IMR-90 (cell line): ENCODE results near the gene TAPBP. TPM values are rescaled to one million over a fixed set of nuclear protein-coding genes. Genes with fewer than 3 reads are reported as not detected.

ENCODE experiments used
- ATAC-seq: fragments of 200-7000 bp; cut with Tn5 transposase; 2 replicates; pipeline ENCODE4 v1.9.1; 2020; ENCODE audit warnings: low read depth, mild to moderate bottlenecking, moderate library complexity
- BruUV-seq: library from RNA; stranded (reverse); fragments of 400-500 nt; replicated peaks from 2 replicates; lab custom pipeline; 2021; lab: Mats Ljungman, UMichigan
- CTCF ChIA-PET: fragments of 300-600 bp; formaldehyde crosslinking; extraction: SDS; loops from one replicate; lab custom pipeline; 2021; ENCODE audit warnings: antibody characterized with exemption; lab: Yijun Ruan, JAX
- POLR2A ChIA-PET: fragments of 300-600 bp; sonication (Branson Sonifier 250); formaldehyde crosslinking; loops from one replicate; lab custom pipeline; 2022; ENCODE audit warnings: antibody characterized with exemption; ENCODE audit not compliant: unreplicated experiment; lab: Charles Lee
- DNase-seq: peaks from one replicate; pipeline ENCODE4 v3.0.0; 2013
- H2AFZ ChIP-seq: replicated peaks from 2 replicates; pipeline ENCODE3; 2013; ENCODE audit warnings: low read length, mild to moderate bottlenecking; ENCODE audit not compliant: poor library complexity
- H2AK5ac ChIP-seq: 2 replicates; pipeline ENCODE4 v1.6.1; 2013; ENCODE audit warnings: low read depth, low read length, inconsistent platforms
- H2AK9ac ChIP-seq: replicated peaks from 2 replicates; pipeline ENCODE3; 2013; ENCODE audit warnings: mild to moderate bottlenecking, low read depth, low read length, moderate library complexity; ENCODE audit not compliant: poor library complexity
- H2BK120ac ChIP-seq: 2 replicates; pipeline ENCODE4 v1.6.1; 2013; ENCODE audit warnings: low read depth, low read length, inconsistent platforms
- H2BK15ac ChIP-seq: 3 replicates; pipeline ENCODE4 v1.6.1; 2013; ENCODE audit warnings: low read depth, low read length, inconsistent platforms
- H2BK20ac ChIP-seq: 2 replicates; pipeline ENCODE4 v1.6.1; 2013; ENCODE audit warnings: low read depth, mild to moderate bottlenecking, inconsistent platforms, low read length, moderate library complexity
- H2BK5ac ChIP-seq: 2 replicates; pipeline ENCODE4 v1.6.1; 2013; ENCODE audit warnings: mild to moderate bottlenecking, low read depth, low read length, inconsistent platforms; ENCODE audit not compliant: poor library complexity, severe bottlenecking
- H3K14ac ChIP-seq: replicated peaks from 2 replicates; pipeline ENCODE4 v1.6.1; 2013; ENCODE audit warnings: low read depth, low read length, inconsistent platforms
- H3K18ac ChIP-seq: 2 replicates; pipeline ENCODE4 v1.6.1; 2013; ENCODE audit warnings: low read depth, low read length, control low read depth
- H3K23ac ChIP-seq: 2 replicates; pipeline ENCODE4 v1.6.1; 2013; ENCODE audit warnings: low read depth, low read length, inconsistent platforms
- H3K27ac ChIP-seq: 2 replicates; pipeline ENCODE4 v1.5.1; 2013; ENCODE audit warnings: mild to moderate bottlenecking, control low read depth, low read length; ENCODE audit not compliant: insufficient read depth
- H3K27me3 ChIP-seq: 2 replicates; pipeline ENCODE4 v1.6.1; 2013; ENCODE audit warnings: low read length; ENCODE audit not compliant: control insufficient read depth, insufficient read depth
- H3K36me3 ChIP-seq: 2 replicates; pipeline ENCODE4 v1.6.1; 2013; ENCODE audit warnings: low read length, mixed read lengths; ENCODE audit not compliant: control insufficient read depth, insufficient read depth
- H3K4ac ChIP-seq: 2 replicates; pipeline ENCODE4 v1.6.1; 2013; ENCODE audit warnings: low read depth, low read length, inconsistent platforms
- H3K4me1 ChIP-seq: 2 replicates; pipeline ENCODE4 v1.6.1; 2013; ENCODE audit warnings: low read length, mixed read lengths; ENCODE audit not compliant: control insufficient read depth, insufficient read depth
- H3K4me2 ChIP-seq: 2 replicates; pipeline ENCODE4 v1.6.1; 2013; ENCODE audit warnings: low read depth, mild to moderate bottlenecking, control low read depth, low read length, moderate library complexity
- H3K4me3 ChIP-seq: 2 replicates; pipeline ENCODE4 v1.5.1; 2013; ENCODE audit warnings: low read depth, mild to moderate bottlenecking, control low read depth, low read length, moderate library complexity; ENCODE audit not compliant: insufficient read depth
- H3K56ac ChIP-seq: 2 replicates; pipeline ENCODE4 v1.6.1; 2013; ENCODE audit warnings: low read length, inconsistent platforms; ENCODE audit not compliant: insufficient read depth; ENCODE audit errors: extremely low read depth
- H3K79me1 ChIP-seq, 2 experiments: 2 replicates each; pipeline ENCODE4 v1.6.1; 2013; ENCODE audit warnings: low read length in 2 of 2, inconsistent platforms in 1 of 2, low read depth in 1 of 2
- H3K9ac ChIP-seq: 2 replicates; pipeline ENCODE4 v1.6.1; 2013; ENCODE audit warnings: low read depth, low read length, control low read depth
- H3K9me1 ChIP-seq: 2 replicates; pipeline ENCODE4 v1.6.1; 2013; ENCODE audit warnings: low read length, inconsistent platforms; ENCODE audit not compliant: insufficient read depth
- H3K9me3 ChIP-seq: 2 replicates; pipeline ENCODE4 v1.6.1; 2013; ENCODE audit warnings: low read length; ENCODE audit not compliant: control insufficient read depth, insufficient read depth
- H4K20me1 ChIP-seq: 2 replicates; pipeline ENCODE4 v1.6.1; 2013; ENCODE audit warnings: low read length, inconsistent platforms; ENCODE audit not compliant: insufficient read depth
- H4K5ac ChIP-seq: 2 replicates; pipeline ENCODE4 v1.6.1; 2013; ENCODE audit warnings: mild to moderate bottlenecking, low read depth, low read length, control low read depth
- H4K8ac ChIP-seq, 2 experiments: 2 replicates each; pipeline ENCODE4 v1.6.1; 2013; ENCODE audit warnings: low read depth in 2 of 2, low read length in 2 of 2, control low read depth in 1 of 2, inconsistent platforms in 1 of 2
- H4K91ac ChIP-seq: 2 replicates; pipeline ENCODE4 v1.6.1; 2013; ENCODE audit warnings: low read depth, low read length, inconsistent platforms; ENCODE audit not compliant: insufficient read depth
- BHLHE40 ChIP-seq: fragments of 150-350 bp; IDR thresholded peaks from 2 replicates; pipeline ENCODE4 v1.6.1; 2016; ENCODE audit warnings: mild to moderate bottlenecking, low read depth, low read length
- CEBPB ChIP-seq: IDR thresholded peaks from 2 replicates; pipeline ENCODE4 v1.6.1; 2012; ENCODE audit warnings: low read depth, low read length, improper control_type of control experiment
- CHD1 ChIP-seq: IDR thresholded peaks from 2 replicates; pipeline ENCODE4 v1.6.1; 2012; ENCODE audit warnings: low read depth, low read length, improper control_type of control experiment
- CTCF ChIP-seq: conservative IDR thresholded peaks from 2 replicates; pipeline ENCODE4 v1.5.1; 2012; ENCODE audit warnings: mild to moderate bottlenecking, low read depth, low read length, improper control_type of control experiment
- ELK1 ChIP-seq: fragments of 150-350 bp; IDR thresholded peaks from 2 replicates; pipeline ENCODE4 v1.6.1; 2016; ENCODE audit warnings: low read depth, mild to moderate bottlenecking, low read length, moderate library complexity, borderline replicate concordance
- FOS ChIP-seq: fragments of 150-350 bp; IDR thresholded peaks from 2 replicates; pipeline ENCODE4 v1.6.1; 2016; ENCODE audit warnings: low read depth, low read length
- MAFK ChIP-seq: IDR thresholded peaks from 2 replicates; pipeline ENCODE4 v1.6.1; 2012; ENCODE audit warnings: low read depth, low read length, improper control_type of control experiment
- MAZ ChIP-seq: IDR thresholded peaks from 2 replicates; pipeline ENCODE4 v1.6.1; 2012; ENCODE audit warnings: low read depth, mild to moderate bottlenecking, low read length, improper control_type of control experiment, moderate library complexity, borderline replicate concordance
- MXI1 ChIP-seq: IDR thresholded peaks from 2 replicates; pipeline ENCODE4 v1.6.1; 2012; ENCODE audit warnings: low read depth, mild to moderate bottlenecking, low read length, moderate library complexity, borderline replicate concordance
- NFE2L2 ChIP-seq: fragments of 150-350 bp; IDR thresholded peaks from 2 replicates; pipeline ENCODE4 v1.6.1; 2016; ENCODE audit warnings: low read depth, mild to moderate bottlenecking, low read length
- POLR2A ChIP-seq: IDR thresholded peaks from 2 replicates; pipeline ENCODE4 v1.6.1; 2012; ENCODE audit warnings: mild to moderate bottlenecking, low read depth, low read length
- RAD21 ChIP-seq: IDR thresholded peaks from 2 replicates; pipeline ENCODE4 v1.6.1; 2012; ENCODE audit warnings: low read length, improper control_type of control experiment
- RCOR1 ChIP-seq: IDR thresholded peaks from 2 replicates; pipeline ENCODE4 v1.6.1; 2012; ENCODE audit warnings: mild to moderate bottlenecking, low read length, improper control_type of control experiment; ENCODE audit not compliant: insufficient replicate concordance
- RFX5 ChIP-seq: IDR thresholded peaks from 2 replicates; pipeline ENCODE4 v1.8.0; 2012; ENCODE audit warnings: low read depth, mild to moderate bottlenecking, low read length, moderate library complexity
- SMC3 ChIP-seq: fragments of 150-350 bp; IDR thresholded peaks from 2 replicates; pipeline ENCODE4 v1.6.1; 2016; ENCODE audit warnings: low read depth, mild to moderate bottlenecking, antibody characterized with exemption, low read length, moderate library complexity
- USF2 ChIP-seq: fragments of 150-350 bp; IDR thresholded peaks from 2 replicates; pipeline ENCODE4 v1.6.1; 2017; ENCODE audit warnings: mild to moderate bottlenecking, antibody characterized with exemption, low read length, low read depth
- WGBS, 2 experiments: methylation state at CpG; one replicate each; pipeline versions ENCODE4 v1.1.5 to v1.1.7; 2013; ENCODE audit warnings: missing lambda C conversion rate in 2 of 2; ENCODE audit not compliant: insufficient read length in 1 of 2; ENCODE audit errors: extremely low coverage in 2 of 2; 5-methylcytosine and 5-hydroxymethylcytosine counted together
- dilution Hi-C: fragments of 300-500 bp; cut with HindIII; formaldehyde crosslinking; loops from one replicate; pipeline ENCODE4 v1.14.3; 2018; ENCODE audit warnings: low sequenced_read_pairs; ENCODE audit not compliant: unreplicated experiment
- in situ Hi-C: fragments of 300-500 bp; cut with MboI; formaldehyde crosslinking; loops from 3 replicates; pipeline ENCODE4 v1.14.3; 2019; ENCODE audit warnings: low sequenced_read_pairs, inconsistent platforms, mixed read lengths
- intact Hi-C: fragments of 100-400 bp; cut with micrococcal nuclease; formaldehyde crosslinking; loops from 2 replicates; pipeline ENCODE4 v1.10.0; 2022
- polyA plus RNA-seq, 3 experiments: library from polyadenylated mRNA; depleted of rRNA; stranded (reverse); fragments of >200 nt; gene quantifications; 2 replicates each; pipeline ENCODE4 v1.2.3, GENCODE V29; 2012; ENCODE audit warnings: low replicate concordance in 1 of 3
- total RNA-seq: library from RNA; depleted of rRNA; stranded (reverse); fragments of >200 nt; gene quantifications from 2 replicates; pipeline ENCODE4 v1.2.3, GENCODE V29; 2012

Gene TAPBP
- total and polyA plus RNA-seq, 2 of the 4 experiments (the other 2 are of a cell fraction), result 13.1 to 63.3 TPM

- Histone ChIP-seq H3K79me1 (peaks cover 15 to 33% of the 10 kb centered on the region in 2 experiments; a peak in 3 of 4 replicates), H3K4me1 (no peaks in the 10 kb centered on the region), H2BK5ac (no peak overlapping the region), H4K5ac (no peak overlapping the region), H3K27ac (no peak overlapping the region), H4K91ac (no peak overlapping the region), H4K20me1 (peaks cover 9% of the 10 kb centered on the region), H3K4ac (0 out of 2 replicates have a peak overlapping the region, but pooled peaks have one; percentile 39), H2BK20ac (no peak overlapping the region), H3K23ac (no peak overlapping the region), H2AK9ac (peak overlapping the region; percentile 80), H3K4me2 (no peak overlapping the region; the same call in 1 of the 2 replicates), H3K14ac (no peak overlapping the region), H2BK120ac (no peak overlapping the region), H3K9ac (no peak overlapping the region), H2BK15ac (no peak overlapping the region), H3K9me3 (no peaks in the 10 kb centered on the region), H3K4me3 (no peak overlapping the region), H2AK5ac (peak overlapping the region; percentile 11), H2AFZ (no peak overlapping the region), H3K36me3 (peaks cover 24% of the 10 kb centered on the region), H3K56ac (no peak overlapping the region), H3K18ac (no peak overlapping the region), H3K27me3 (no peaks in the 10 kb centered on the region), H3K9me1 (no peaks in the 10 kb centered on the region), H4K8ac (no peak overlapping the region)
- ChIA-PET POLR2A (no interaction called here), CTCF (interaction anchor here (0.6 to 2.0 kb wide), 2 partner anchors 20 to 46 kb away, joined by 3 to 5 read pairs; partner anchors contain the start of gene B3GALT4)
- dilution Hi-C loops (no loop called here), in situ Hi-C loops (no loop called here), intact Hi-C loops (loop anchor here (5.0 kb wide), 1 partner anchor 120 kb away; the partner anchor contains the start of gene CUTA)
- TF ChIP-seq RAD21, result no peak
- TF ChIP-seq USF2, result no peak
- no peak for TF ChIP-seq ELK1
- no peak for TF ChIP-seq POLR2A
- TF ChIP-seq NFE2L2, result no peak
- TF ChIP-seq CHD1, result no peak
- TF ChIP-seq FOS, result no peak
- no peak for TF ChIP-seq BHLHE40
- no peak for TF ChIP-seq MAZ
- no peak for TF ChIP-seq RCOR1
- TF ChIP-seq CEBPB, result no peak
- TF ChIP-seq MAFK, result no peak
- no peak for TF ChIP-seq MXI1
- TF ChIP-seq CTCF, result no peak
- TF ChIP-seq SMC3, result no peak
- TF ChIP-seq RFX5, result no peak
- ATAC-seq (no peak), DNase-seq (no peak)
- WGBS, 2 experiments, result no CpG with 5 or more reads among the region's 12 CpGs
- no TSS peak for BruUV-seq
These were observed 17.0 kb downstream of the TAPBP start for GRCh38 chr6:33296797-33297405.
